HK-2 (cell line): ENCODE measurements around the gene TFCP2.
"Not testable (repeated sequence)": the region's sequence is repeated elsewhere in the genome, so short reads cannot be mapped to it uniquely, and the experiment has no call there.

Experiments used
- DNase-seq: peaks from one replicate; pipeline ENCODE4 v3.0.0-alpha.2; 2018; ENCODE audit not compliant: unreplicated experiment

Gene TFCP2

DNA sequence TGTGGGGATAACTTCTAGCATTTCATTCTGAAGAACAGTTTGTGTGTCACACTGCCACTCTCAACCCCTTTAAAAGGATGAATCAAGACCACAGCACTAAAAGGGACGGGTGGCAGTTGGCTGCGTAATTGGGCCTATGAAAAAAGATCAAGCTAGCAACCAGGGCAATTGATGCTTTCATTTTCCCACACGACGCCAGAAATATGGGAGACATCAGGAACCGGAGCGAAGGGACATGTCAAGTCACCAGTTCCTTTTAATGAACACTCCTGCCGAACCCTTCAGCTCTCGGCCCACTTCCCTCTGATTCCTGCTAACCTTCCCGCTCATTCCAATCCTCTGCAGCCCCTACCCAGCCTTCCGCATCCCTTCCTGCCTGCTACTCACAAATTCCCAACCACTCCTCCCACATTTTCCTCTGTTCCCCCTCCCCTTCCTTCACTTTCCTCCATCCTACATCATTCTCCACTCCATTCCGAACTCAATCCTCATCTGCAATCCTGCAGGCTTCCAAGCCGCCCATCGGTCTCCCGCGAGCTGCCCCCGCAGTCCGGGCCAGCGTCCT, 90.3 kb downstream of the TFCP2 start:
- no peak for DNase-seq

DNA sequence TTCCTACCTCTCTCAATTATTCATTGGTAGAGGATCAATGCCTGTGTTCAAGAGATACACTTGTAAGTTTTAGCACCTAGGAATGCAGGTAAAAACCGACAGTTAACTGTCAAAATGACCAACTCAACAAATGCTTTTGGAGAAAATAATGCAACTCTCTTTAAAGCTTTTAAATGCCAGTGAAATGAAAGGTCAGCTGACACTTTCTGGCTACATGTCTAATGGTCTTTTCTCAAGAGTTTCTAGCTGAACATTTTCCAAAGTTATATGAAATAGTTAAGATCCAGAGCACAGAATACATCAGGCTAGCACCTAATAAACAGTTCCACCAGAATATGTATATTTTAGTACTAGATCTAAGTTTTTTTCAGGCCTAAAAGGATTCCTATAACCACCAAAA, 91.5 kb downstream of the TFCP2 start:
- DNase-seq: no peak

DNA sequence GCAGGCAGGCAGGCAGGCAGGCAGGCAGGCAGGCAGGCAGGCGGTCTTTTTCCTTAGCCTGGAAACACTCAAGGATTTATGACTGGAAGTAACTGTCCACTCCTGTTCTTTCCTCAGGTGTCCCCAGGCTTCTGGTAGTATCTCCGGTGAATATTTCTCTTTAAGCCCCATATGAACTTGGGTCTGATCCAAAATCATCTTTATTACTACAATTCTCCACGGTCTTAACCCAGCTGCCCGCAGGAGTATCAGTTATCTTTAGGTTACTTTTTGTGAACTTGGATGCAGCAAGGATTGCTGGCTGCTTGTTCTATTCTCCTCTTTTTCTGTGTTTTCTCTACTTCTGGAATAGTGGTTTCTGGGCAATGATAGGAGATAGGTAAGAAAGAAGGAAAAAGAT, 92.8 kb downstream of the TFCP2 start:
- no peak for DNase-seq

DNA sequence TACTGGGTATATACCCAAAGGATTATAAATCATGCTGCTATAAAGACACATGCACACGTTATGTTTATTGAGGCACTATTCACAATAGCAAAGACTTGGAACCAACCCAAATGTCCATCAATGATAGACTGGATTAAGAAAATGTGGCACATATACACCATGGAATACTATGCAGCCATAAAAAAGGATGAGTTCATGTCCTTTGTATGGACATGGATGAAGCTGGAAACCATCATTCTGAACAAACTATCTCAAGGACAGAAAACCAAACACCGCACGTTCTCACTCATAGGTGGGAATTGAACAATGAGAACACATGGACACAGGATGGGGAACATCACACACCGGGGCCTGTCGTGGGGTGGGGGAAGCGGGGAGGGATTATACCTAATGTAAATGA, 94.1 kb downstream of the TFCP2 start:
- DNase-seq: not testable (repeated sequence)

DNA sequence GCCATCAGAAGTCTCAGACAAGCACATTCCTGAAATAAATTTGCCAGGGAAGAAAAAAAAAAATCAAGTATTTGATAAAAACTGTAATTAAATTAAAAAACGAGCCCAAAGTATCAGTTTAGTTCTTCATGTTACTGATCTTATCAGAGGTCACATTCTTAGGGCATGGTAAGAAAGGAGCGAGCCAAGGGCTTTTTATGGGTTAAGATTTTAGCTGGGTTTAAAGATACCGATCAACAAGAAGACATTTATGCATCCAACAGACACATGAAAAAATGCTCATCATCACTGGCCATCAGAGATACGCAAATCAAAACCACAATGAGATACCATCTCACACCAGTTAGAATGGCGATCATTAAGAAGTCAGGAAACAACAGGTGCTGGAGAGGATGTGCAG, 94.6 kb downstream of the TFCP2 start:
- not testable (repeated sequence) for DNase-seq

DNA sequence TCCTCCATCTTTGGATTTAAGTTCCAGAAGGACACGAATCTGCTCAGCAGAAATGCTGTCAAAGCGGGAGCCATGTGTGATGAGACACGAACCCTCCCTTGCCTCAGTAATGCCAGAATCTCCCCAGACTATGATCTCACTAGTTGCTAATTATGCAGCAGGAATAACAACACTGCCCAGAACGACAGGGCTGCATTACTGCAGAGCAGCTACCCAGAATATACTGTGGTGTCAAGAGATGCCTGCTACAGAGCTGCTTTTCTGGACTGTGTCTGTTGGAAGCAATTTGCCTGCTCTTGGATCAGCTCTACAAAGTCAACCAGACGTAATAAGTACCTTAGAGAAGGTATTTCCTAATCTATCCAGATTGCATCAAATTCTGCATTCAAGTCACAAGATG, 95.0 kb downstream of the TFCP2 start:
- DNase-seq: no peak

DNA sequence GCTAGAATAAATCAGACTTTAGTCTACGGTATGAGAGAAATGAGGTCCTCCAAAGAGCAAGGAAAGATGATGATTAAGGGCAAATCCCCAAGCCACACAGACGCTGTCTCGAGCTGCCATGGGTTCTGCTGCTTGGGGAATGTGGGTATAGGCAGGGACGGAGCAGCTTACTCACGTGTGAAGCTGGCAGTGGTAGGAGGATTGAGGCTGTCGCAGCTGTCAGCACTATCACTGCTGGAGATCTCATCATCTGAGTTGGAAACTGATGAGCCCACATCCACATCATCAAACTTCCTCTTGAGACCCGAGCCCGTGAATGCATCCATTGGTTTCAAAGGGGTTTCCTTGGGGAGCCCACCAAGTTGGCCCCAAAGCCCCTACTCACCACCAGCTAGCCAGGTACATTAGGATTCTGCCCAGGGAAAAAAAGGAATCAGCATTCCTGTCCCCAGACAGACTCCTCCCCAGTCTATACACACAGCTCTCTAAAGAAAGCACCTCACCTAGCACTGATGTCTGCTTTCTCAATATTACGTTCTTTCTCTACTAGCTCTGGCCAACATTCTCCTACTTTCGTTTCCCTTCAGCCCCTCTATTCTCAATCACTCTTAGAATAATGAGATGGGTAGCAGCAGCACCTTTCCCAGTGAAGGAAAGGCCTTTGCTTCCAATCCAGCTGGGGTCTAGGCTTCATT, 96.6 kb downstream of the TFCP2 start:
- DNase-seq: no peak

DNA sequence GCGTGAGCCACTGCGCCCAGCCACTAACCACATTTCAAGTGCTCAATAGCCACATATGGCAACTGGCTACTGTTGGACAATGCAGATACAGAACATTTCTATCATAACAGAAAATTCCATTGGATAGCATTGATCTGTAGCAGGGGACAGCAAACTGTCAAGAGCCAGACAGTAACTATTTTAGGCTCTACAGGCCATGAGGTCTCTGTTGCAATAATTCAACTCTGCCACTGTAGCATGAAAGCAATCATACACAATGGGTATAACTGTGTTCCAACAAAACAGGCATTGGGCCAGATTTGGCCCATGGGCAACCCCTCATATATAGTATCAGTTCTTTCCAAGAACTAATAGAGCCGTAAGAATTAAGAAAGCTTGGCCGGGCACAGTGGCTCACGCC, 97.5 kb downstream of the TFCP2 start:
- no peak for DNase-seq

DNA sequence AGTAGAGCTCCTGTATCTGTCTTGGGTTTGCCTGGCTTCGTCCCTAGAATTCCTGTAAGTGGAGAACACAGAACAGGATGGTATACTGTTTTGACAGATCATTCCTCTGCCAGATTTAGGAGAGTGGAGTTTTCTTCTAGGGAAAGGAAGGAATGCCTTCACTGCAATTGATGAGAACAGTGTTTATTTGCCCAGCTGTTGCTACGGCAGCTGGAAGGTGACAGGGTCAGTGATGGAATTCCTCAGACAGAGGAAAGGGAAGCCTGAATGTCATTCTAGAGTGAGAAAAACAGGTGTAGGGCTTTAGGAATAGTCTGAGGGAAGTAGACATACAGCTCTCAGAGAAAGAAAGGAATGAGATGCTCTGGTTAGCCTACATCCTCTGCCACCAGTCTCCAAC, 101.3 kb downstream of the TFCP2 start:
- no peak for DNase-seq

DNA sequence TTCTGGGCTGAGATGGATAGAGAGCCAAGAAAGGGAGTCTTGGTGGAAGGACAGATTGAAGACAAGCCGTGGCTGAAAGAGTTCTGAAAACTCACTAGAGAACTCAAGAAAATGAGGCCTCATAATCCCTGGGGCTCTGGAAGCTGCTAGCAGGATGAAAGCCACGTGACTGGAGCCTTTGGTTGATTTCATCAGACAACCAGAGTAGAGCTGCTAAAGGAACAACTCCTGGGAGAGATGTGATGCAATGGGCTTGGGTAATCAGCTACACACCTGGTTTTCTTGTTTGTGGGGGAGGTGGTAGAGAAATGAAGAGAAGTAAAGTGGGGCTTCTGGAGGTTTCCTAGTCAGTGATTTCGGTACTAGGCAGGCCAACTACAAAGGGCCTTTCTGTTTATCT, 102.9 kb downstream of the TFCP2 start:
- no peak for DNase-seq

DNA sequence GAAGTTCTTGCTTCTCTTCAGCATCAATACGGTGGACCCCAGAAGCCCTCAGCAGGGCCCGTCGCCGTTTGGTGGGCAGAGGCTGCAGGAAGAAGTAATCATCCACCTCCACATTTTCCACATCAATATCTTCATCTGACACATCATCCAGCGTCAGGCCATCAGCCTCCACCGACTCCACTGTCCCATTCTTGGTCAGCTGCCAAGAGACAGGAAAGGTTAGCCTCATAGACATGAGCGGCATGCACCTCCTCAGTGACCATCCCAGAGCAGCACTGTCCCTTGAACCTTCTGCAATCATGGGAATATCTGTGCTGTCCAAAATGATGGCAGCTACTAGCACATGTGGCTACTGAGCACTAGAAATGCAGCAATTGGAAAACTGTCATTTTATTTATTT, 105.2 kb downstream of the TFCP2 start:
- no peak for DNase-seq

DNA sequence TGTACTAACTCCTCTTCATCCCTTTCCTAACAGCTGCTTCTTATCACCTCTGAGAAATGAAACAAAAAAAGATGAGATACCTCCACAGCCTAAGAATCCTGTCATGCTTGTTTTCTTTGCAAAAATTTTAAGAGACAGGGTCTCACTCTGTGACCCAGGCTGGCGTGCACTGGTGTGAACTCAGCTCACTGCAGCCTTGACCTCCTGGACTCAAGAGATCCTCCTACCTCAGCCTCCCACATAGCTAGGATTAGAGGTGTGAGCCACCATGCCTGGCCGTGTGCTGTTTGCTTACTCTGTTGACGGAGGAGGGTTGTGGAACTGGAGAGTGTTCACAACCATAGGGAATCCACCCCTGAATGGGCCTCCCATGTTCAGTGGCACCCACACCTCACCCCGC, 105.7 kb downstream of the TFCP2 start:
- DNase-seq: no peak

DNA sequence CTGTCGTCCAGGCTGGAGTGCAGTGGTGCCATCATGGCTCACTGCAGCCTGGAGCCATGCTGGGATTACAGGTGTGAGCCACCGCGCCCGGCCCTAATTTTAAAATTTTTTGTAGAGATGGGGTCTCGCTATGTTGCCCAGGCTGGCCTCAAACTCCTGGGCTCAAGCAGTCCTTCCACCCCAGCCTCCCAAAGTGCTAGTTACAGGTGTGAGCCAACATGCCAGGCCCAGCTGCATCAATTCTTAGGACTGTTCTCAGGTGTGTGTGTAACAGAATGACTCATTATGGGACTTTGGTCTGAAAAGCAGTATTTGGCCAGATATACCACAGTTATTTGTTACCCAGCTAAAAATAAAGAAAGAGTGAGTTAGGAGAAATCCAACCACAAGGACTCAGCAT, 107.4 kb downstream of the TFCP2 start:
- DNase-seq: no peak

DNA sequence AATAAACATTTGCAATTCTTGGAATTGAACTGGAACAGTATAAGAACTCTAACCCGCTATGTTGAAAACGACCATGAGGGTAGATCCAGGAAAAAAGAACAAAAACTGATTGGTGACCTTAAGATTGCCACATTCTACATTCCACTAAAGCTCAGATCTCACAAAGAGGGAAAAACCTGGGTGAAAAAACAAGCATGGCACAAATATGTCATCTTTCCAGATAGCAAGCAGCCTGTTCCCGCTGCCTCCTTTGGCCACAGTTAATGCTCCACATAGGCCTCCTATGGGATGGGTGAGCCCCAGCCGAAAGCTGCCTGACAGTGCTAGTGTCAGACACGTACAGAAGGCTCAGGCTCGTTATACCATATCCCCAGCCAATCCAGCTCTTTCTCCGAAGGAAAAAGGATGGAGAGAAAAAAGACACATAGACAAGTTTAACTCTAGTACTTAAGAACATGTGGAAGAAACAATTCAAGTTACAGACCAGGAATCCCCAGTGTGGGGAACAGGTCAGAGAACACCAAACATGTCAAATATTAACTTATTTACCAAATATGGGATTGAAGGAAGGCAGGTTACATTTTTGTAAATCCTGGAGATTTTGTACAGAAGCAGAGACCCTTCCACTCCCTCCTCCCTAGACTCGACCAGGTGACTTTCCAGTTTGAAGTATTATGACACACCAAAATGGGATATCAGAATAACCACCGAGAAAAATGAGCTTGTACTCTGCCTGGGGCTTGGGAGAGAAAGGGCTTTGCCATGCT, 110.1 kb downstream of the TFCP2 start:
- DNase-seq: no peak

DNA sequence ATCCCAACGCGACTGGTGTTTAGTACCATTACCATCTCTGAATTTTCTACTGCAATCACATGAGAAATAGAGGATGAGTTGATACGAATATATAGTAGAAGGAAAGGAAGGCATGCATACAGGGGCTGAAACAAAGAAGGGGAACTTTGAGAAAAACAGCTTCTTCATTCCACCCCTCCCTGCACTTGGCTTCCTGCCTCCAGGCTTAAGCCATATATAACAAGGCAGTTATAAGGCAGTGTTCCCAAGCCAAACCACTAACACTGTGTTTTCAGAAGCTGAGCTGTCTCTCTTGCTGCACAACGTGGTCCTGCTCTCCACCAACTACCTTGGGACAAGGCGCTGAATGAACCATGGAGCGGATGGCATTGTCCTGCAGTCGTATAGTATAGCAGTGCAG, 113.8 kb downstream of the TFCP2 start:
- no peak for DNase-seq

DNA sequence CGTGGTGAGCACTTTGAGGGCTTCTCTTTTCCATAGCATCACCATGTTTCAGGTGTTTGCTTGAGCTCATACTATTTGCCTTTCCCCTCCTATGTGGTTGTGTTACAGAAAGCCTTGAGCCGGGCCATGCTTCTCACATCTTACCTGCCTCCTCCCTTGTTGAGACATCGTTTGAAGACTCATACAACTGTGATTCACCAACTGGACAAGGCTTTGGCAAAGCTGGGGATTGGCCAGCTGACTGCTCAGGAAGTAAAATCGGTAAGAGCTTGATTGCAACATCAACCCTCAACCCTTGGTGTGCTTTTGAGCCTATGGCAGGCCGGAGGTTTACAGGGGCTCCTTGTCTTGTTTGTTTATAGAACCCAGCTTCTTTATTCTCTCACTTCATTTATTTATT, 116.7 kb downstream of the TFCP2 start:
- DNase-seq: no peak

DNA sequence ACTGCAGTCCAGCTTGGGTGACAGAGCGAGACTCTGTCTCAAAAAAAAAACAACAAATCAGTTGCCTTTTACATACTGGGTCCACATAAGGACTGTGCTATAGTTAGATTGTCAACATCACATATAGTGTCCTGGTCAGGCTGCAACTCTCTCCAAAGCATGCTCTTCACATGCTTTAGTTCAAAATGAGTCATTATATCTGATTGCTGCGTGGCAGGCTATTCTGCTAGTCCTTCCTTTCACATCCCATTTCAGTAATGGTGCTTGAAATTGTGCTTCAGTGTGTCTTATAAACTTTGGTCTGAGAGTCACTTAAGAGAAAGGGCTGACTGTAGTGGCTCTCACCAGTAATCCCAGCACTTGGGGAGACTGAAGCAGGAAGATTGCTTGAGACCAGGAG, 117.9 kb downstream of the TFCP2 start:
- DNase-seq: no peak

DNA sequence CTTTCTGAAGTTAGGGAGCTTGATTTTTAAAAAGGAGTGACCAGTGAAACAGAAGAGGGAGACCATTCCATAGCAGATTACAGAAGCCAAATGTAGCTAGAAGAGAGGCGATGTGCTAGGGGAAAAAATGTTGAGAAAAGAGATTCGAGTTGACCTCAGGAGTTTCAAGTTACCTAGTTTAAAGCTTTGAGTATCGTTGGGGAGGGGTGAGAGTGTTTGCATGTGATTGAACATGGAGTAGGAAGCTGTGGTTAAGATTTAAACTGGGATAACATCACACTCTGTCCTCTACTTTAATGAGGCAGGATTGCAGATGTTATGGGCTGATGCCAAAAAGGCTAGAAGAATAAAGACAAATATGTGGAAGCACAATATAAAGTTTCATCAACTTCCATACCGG, 121.1 kb downstream of the TFCP2 start:
- no peak for DNase-seq

DNA sequence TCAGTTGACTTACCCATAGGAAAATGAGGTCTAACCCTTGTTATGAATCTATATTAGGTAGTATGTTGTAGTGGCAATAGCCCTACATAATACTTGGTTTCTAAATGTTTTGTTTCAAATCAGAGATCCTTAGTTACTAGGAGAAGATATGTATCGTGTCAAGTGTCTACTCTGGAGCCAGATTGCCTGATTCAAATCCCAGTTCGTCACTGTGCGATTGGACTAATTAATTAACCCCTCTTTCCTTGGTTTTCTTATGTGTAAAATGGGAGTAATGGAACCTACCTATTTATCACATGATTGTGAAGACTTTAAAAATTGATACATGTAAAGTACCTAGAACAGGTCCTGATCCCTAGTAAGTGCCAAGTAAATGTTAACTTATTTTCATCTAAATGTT, 123.4 kb downstream of the TFCP2 start:
- no peak for DNase-seq

DNA sequence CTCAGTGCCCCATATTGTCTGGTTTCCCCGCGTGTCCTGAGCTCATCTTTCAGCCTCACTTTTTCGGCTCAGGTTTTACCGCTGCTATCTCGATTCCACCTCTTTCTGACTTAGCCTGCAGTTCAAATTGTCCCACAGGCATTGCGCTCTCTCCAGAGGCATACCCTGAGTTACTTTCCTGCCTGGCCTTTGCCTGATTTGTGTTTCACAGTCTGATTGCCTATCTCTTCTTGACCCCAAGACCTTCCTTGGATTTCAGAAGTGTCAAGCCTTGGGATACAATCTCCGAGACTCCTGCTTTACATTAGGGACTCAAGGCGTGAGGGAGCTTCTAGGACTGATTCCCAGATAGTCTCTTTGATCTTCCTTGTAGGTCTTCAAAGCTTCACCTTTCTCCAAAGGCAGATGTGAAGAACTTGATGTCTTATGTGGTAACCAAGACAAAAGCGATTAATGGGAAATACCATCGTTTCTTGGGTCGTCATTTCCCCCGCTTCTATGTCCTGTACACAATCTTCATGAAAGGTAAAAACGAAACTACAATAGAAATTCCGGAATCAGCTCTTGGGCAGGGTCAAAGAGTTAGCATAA, 124.2 kb downstream of the TFCP2 start:
- DNase-seq: no peak

DNA sequence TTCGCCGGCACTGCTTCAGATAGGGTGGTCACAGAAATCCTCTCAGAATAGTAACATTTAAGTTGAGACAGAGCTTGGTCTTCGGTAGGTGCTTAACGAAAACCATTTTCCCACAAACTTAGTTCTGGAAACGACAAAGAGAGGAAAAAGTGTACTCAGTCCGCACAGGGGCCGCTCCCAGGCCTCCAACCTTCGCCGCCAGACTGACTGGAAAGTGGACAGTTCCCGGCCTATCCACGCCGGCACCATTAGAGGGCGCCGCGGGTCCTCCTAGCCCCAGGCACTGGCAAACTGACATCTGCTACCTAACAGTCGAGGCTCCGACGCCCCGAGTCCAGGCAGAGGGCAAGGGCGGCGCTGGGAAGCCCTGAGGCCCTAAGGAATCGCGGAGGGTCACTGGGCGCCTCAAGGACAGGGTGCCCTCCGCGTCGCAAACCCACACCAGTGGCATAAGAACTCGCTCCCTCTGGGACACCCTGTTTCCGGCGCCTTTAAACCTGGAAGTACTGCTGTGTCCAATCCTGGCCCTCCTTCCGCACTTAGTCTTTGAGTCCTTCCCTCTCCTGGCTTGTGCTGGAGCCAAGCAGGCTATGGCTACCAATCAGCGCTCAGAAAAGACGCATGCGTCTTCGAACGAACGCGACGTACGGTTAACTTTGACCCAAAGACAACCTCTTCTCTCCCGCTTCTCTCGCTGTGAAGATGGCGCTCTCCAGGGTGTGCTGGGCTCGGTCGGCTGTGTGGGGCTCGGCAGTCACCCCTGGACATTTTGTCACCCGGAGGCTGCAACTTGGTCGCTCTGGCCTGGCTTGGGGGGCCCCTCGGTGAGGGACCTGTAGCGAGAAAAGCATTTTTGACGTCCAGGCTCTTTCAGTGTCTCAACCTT, 125.0 kb downstream of the TFCP2 start, which contains the start of gene LETMD1:
LETMD1 (plus strand) TSS at position 673 of the 886 bp plus-strand sequence; CDS start at position 703, 30 bp downstream.
- DNase-seq: peak; percentile 93
